ENCODE data around the gene FOXC1. TPM values are rescaled to one million over a fixed set of nuclear protein-coding genes. Genes with fewer than 3 reads are reported as not detected.

Gene FOXC1
- polyA plus RNA-seq, 1 of the 3 experiments (the other 2 are of a cell fraction), result 4.3 TPM

- TF ChIP-seq, protein P1, sequence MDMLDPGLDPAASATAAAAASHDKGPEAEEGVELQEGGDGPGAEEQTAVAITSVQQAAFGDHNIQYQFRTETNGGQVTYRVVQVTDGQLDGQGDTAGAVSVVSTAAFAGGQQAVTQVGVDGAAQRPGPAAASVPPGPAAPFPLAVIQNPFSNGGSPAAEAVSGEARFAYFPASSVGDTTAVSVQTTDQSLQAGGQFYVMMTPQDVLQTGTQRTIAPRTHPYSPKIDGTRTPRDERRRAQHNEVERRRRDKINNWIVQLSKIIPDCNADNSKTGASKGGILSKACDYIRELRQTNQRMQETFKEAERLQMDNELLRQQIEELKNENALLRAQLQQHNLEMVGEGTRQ (IDR thresholded peaks at IDR 0.05; ENCODE audit: borderline replicate concordance, low read depth, low read length), result no peak
- TF ChIP-seq, protein P2, sequence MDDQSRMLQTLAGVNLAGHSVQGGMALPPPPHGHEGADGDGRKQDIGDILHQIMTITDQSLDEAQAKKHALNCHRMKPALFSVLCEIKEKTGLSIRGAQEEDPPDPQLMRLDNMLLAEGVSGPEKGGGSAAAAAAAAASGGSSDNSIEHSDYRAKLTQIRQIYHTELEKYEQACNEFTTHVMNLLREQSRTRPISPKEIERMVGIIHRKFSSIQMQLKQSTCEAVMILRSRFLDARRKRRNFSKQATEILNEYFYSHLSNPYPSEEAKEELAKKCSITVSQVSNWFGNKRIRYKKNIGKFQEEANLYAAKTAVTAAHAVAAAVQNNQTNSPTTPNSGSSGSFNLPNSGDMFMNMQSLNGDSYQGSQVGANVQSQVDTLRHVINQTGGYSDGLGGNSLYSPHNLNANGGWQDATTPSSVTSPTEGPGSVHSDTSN (IDR thresholded peaks at IDR 0.05), result peak; percentile 56
- TF ChIP-seq MEF2A (IDR thresholded peaks at IDR 0.05; ENCODE audit: borderline replicate concordance, low read depth) (no peak), FOSL2 (IDR thresholded peaks at IDR 0.05; ENCODE audit: borderline replicate concordance, low read depth) (peak; percentile 30; the same call in 1 of the 2 replicates)
Observed at GRCh38 chr6:1630771-1631217, 21.1 kb downstream of the FOXC1 start (continued).

GRCh38 chr6:1631251-1631650 lies 21.5 kb downstream of the FOXC1 start:
- Histone ChIP-seq H2AFZ (ENCODE audit: low read depth) (no peak overlapping the region), H3K4me3 (ENCODE audit: low read depth in 2 of 2, low read length in 1 of 2) (no peak overlapping the region), H3K27me3 (ENCODE audit: insufficient read depth) (no peaks in the 10 kb centered on the region), H3K9ac (no peak overlapping the region), H3K9me3 (no peaks in the 10 kb centered on the region), H3K4me2 (no peak overlapping the region), H4K20me1 (ENCODE audit: insufficient read depth) (no peaks in the 10 kb centered on the region), H3F3A (replicated peaks; ENCODE audit: insufficient read depth) (no peaks in the 10 kb centered on the region), H3K79me2 (ENCODE audit: insufficient read depth) (no peaks in the 10 kb centered on the region), H3K27ac (ENCODE audit: low read depth in 2 of 2, low read length in 1 of 2) (no peak overlapping the region), H3K36me3 (replicated peaks in 1 of 2; ENCODE audit: control insufficient read depth in 1 of 2, insufficient read depth in 2 of 2, low read length in 1 of 2) (no peaks in the 10 kb centered on the region), H3K9me2 (no peaks in the 10 kb centered on the region), H3K4me1 (ENCODE audit: control insufficient read depth in 1 of 2, insufficient read depth in 2 of 2, low read depth in 1 of 2, low read length in 1 of 2) (peaks cover 0 to 16% of the 10 kb centered on the region in 2 experiments; a peak in 2 of 4 replicates)
- WGBS (ENCODE audit: low lambda C conversion rate), result 94% methylated on average over 4 of the region's 4 CpGs
- no peak for TF ChIP-seq EZH2phosphoT487 (IDR thresholded peaks at IDR 0.05; ENCODE audit: borderline replicate concordance, low read depth)
- TF ChIP-seq NFIC (IDR thresholded peaks at IDR 0.05; ENCODE audit: borderline replicate concordance), result no peak
- TF ChIP-seq MEF2A (IDR thresholded peaks at IDR 0.05; ENCODE audit: borderline replicate concordance, low read depth), result no peak
- no peak for TF ChIP-seq MXI1 (IDR thresholded peaks at IDR 0.05; ENCODE audit: low read depth, low read length)
- TF ChIP-seq TCF12 (IDR thresholded peaks at IDR 0.05), result no peak
- ChIA-PET POLR2A (no interaction called here), CTCF (interaction anchor here (1.5 kb wide), 1 partner anchor 12 kb away, joined by 3 read pairs; no protein-coding TSS in a partner anchor)
- no peak for DNase-seq

DNA sequence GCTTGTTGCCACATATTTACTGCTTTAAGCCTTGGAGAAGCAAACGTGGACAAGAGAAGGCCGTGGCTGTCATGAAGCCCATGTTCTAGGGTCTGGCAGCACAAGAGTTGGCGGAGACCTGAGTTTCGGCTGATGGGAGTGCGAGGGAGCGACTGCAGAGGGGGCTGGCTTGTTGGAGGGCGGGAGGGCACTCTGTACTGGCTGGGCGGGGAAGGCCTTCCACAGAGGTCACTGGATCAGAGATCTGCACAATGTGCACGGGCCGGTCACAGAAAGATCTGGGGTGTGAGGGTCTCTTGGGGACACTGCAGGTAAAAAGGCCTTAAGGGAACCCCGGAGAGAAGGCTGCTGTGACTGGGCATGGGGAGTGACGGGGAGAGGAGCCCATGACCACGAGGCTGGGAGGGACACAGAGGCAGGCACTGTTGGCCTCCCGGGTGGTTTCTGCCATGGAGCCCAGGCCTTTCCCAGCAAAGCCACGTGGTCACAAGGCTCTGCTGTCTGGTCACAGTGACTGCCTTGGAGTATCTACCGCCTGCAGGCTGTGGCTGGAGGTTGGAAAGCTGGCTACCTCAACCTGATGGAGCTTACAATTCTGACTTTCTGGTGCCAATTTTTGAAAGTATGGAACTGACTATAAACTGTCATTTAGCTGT lies 23.8 kb downstream of the FOXC1 start:
- Histone ChIP-seq H3K4me2 (no peak overlapping the region), H2AFZ (ENCODE audit: low read depth) (no peak overlapping the region), H3K9me2 (no peaks in the 10 kb centered on the region), H3K36me3 (replicated peaks in 1 of 2; ENCODE audit: control insufficient read depth in 1 of 2, insufficient read depth in 2 of 2, low read length in 1 of 2) (no peaks in the 10 kb centered on the region), H3K27me3 (ENCODE audit: insufficient read depth) (no peaks in the 10 kb centered on the region), H4K20me1 (ENCODE audit: insufficient read depth) (no peaks in the 10 kb centered on the region), H3K4me1 (ENCODE audit: control insufficient read depth in 1 of 2, insufficient read depth in 2 of 2, low read depth in 1 of 2, low read length in 1 of 2) (peaks cover 0 to 11% of the 10 kb centered on the region in 2 experiments; a peak in 1 of 4 replicates), H3K27ac (ENCODE audit: low read depth in 2 of 2, low read length in 1 of 2) (no peak overlapping the region), H3K9me3 (no peaks in the 10 kb centered on the region), H3F3A (replicated peaks; ENCODE audit: insufficient read depth) (no peaks in the 10 kb centered on the region), H3K9ac (no peak overlapping the region), H3K4me3 (ENCODE audit: low read depth in 2 of 2, low read length in 1 of 2) (no peak overlapping the region), H3K79me2 (ENCODE audit: insufficient read depth) (no peaks in the 10 kb centered on the region)
- no peak for TF ChIP-seq MXI1 (IDR thresholded peaks at IDR 0.05; ENCODE audit: low read depth, low read length)
- TF ChIP-seq RXRA (IDR thresholded peaks at IDR 0.05; ENCODE audit: borderline replicate concordance, low read depth), result no peak
- no peak for TF ChIP-seq TAF1 (IDR thresholded peaks at IDR 0.05; ENCODE audit: borderline replicate concordance, low read depth, low read length)
- TF ChIP-seq, protein P1 (IDR thresholded peaks at IDR 0.05; ENCODE audit: borderline replicate concordance, low read depth, low read length), result no peak
- TF ChIP-seq USF1 (IDR thresholded peaks at IDR 0.05; ENCODE audit: borderline replicate concordance, low read depth), result no peak
- no peak for TF ChIP-seq MEF2A (IDR thresholded peaks at IDR 0.05; ENCODE audit: borderline replicate concordance, low read depth)
- no peak for TF ChIP-seq ELF1 (IDR thresholded peaks at IDR 0.05)
- TF ChIP-seq, protein P2 (IDR thresholded peaks at IDR 0.05), result no peak
- no peak for TF ChIP-seq YY1 (IDR thresholded peaks at IDR 0.05; ENCODE audit: low read depth)
- no peak for TF ChIP-seq FOXJ3 (CRISPR knock-in tag; IDR thresholded peaks at IDR 0.05)
- CTCF ChIA-PET, result no interaction called here
- DNase-seq, result no peak
- POLR2A ChIA-PET, result no interaction called here
- 87% methylated on average over 12 of the region's 16 CpGs for WGBS (ENCODE audit: low lambda C conversion rate)

All from SK-N-SH (cell line).